IPS DF 4.7 (cell line): ENCODE measurements around the gene AURKB.

Experiments
- DNase-seq: peaks from one replicate; pipeline ENCODE4 v3.0.0-alpha.2; 2013; ENCODE audit warnings: low spot score; ENCODE audit errors: extremely low read depth

AURKB gene

DNA sequence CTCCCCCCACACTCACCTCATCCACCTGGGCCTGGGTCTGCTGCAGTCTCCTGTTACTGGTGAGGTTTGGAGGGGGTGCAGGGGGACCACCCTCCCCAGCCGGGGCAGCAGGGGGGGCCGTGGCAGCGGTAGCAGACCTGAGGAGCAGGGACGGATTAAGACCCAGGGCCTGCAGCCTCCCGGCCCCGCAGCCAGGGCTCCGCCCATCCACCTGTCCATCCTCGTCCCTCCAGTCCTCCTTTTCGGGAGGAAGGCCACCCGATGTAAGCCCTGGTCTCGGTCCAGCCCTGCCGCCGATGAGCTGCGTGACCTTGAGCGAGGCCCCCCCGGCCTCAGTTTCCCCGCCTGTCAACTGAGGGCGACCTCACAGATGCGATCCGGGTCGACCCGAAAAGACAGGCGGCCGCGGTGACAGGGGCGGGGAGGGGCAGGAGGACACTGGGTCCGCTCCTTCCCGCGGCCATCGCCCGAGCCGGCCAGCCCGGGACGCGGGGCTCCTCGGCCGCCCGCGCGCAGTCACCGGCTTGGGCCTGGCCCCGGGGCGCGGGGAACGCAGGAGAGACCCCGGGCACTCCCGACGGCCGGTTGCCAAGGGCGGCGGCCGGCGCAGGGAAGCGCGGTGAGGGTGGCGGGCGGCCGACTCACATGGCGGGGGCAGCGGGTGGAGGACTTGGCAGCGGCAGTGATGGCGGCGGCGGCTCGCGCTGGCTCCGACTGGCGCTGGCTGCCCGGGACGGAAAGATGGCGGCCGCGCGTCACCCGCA lies 48.0 kb downstream of the AURKB start, which contains the start of gene VAMP2:
VAMP2 (minus strand) TSS at position 716 of the 764 bp plus-strand sequence; CDS start at position 647, 69 bp downstream.
- no peak for DNase-seq

DNA sequence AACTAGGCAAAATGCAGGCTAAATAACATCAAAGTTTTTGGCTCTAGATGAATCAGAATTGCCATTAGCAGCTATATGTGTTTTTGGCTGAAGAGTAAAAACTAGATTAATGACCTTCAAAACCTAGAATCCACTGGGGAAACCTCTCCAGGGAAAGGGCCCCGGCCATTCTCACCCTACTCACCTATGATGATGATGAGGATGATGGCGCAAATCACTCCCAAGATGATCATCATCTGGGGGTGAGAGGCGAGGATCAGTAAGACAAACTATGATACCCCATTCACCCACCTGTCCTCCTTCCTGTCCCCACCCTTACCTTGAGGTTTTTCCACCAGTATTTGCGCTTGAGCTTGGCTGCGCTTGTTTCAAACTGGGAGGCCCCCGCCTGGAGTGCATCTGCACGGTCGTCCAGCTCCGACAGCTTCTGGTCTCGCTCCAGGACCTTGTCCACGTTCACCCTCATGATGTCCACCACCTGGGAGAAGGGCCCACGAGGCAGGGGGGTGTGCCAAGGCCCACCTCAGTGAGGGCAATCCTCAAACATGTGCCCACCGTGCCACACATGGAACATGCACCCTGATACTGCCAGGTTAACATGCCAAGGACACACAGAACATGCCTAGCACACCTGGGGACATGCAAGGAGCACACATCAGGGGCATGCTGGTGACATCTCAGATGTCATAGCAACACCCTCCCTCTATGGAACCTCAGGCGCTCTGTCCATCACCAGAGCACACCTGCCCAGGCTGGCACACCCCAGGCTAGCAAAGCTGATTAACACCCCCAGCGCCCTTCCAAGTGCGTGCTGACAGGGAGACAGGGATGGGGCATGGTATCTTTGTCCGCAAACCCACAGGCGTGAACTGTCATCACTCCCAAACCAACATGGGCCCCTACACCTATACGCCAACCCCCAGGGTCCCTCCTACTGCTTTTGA lies 48.8 kb downstream of the AURKB start:
- no peak for DNase-seq

DNA sequence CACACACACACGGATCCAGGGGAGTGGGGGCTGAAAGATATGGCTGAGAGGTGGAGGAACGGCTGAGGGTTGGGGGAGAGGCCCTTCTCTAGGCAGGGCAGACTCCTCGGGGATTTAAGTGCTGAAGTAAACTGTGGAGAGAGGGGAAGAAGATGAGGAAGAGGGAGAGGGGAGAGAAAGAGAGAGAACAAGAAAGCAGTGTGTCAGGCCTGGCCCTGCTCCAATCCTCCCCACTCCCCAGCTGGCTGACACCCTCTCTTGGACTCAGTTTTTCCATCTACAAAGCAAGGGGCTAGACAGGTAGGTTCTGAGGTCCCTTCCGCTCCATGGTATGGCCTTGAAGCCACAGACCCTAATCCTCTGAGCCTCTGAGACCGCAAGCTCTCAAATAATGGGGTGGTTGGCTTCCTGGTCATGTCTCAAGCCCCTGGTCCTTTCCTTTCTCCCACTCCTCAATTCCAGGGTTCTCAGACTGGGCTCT lies 49.6 kb downstream of the AURKB start:
- no peak for DNase-seq

DNA sequence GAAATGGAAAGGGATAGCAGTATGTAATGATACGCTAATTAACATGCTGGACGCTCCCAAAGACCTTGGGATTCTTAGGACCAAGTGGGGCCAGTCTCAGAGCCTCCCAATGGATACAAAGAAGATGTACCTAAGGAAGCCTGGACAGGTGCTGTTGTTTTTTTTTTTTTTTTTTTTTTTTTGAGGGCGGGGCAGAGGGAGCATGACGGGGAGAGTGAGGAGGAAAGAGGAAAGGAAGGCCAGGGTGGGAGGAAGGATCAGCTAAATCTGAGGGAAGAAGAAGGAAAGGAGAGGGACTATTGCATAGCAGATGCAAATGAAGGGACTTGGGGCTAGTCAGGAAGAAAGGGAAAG lies 50.2 kb downstream of the AURKB start:
- no peak for DNase-seq

DNA sequence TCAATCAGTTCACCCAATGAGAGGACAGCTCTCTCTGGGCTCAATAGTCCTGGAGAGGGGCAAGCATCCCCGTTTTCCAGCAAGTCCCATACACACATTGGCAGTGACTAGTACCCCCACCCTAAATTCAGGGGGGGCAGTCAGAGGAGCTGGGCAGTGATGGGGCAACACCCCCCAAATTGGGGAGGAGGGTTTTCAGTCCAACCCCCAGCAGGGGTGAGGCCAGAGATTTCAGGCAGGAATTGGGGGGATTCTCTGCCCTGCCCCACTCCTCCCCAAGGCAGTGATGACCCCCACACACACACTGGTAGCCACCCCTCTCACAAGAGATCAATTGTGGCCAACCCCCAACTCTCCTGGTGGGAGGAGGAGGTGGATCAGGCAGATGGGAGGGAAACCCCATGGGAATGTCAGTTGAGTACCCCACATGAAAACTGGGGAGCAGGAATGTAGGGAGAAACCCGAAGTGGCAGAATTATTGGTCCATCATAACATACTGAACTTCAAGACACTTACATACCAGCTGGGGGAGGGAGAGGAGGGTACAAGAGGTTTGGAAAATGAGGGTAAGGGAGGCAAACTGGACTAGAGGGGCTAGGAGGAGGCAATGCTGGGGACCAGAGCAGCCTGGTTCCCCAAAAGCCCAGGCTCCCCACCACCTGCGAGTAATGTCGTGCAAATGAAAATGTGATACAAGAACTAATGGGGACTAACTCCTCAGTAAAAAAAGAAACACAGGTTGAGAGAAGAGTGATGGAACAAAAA lies 50.7 kb downstream of the AURKB start:
- no peak for DNase-seq

DNA sequence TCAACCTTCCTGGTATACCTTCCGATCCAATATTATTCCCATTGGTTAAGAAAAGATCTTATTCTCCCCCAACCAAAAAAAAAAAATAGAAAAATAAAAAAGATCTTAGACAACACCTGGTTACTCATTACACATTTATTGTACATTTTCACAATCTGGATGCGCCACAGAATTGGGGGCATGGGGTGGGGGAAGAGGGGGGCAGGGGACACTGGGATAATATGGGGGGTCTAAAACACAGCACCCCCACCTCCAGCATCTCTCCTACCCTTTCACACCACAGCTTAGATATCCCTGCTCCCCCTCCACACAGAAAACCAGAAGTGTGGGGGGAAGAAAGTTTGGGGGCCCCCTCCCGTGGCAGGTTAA lies 51.4 kb downstream of the AURKB start:
- DNase-seq: no peak

DNA sequence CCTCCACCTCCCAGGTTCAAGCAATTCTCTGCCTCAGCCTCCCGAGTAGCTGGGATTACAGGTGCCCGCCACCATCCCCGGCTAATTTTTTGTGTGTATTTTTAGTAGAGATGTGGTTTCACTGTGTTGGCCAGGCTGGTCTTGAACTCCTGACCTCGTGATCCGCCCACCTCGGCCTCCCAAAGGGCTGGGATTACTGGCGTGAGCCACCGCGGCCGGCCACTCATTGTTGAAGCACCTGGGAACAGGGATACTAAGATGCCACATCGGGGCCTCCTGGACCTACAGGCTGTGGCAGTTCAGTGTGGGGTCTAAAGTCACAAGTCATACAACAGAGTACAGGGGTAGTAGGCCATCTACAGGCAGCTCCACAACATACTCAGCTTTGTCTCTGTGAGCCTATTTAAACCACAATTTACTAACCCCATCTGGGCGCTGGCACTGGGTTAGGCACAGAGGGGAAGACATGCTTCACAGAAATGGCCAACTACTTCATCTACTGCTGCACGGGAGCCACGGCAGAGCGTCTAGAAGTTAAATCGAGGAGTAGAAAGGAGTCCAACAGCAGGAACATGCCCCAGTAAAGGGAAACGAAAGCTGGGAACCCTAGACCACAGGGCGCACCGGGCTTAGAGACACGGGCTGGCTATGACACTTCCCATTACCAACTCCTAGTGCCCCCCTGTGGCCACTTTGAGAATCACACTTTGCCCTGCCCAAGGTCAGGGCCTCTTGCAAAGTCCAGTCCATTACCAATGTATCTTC lies 51.9 kb downstream of the AURKB start:
- no peak for DNase-seq

DNA sequence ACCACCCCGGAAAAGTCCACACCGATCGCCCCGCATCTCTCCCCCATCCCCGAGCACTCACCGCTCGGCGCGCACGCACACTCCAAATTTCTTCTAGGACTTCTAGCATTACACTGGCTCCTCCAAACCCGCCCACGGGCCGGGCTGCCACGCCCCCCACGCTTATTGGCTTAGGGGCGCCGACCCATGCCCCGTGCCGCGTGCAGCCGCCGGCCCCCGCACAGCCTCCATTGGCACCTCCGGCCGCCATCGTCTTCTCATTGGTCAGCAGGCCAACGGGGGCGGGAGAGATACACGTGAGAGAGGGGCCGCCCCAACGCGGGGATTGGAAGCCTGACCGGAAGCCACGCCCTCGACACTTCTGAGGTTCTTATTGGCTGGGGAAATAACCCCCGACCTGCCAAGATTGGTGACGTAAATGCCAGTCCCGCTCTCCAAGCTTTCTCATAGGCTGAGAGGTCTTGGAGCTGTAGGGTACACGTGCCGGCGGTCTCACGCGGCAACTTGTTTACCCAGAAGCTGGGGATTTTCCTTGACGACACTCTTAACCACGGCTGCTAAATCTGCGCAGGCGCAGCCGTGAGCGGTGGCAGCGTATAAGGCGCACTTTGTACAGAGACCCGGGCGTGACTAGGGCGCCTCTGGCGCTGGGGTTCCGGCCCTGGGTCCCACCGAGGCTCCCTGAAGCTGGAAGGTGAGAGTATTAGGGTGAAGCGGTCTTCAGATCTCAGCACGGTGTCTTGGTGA lies 54.0 kb downstream of the AURKB start:
- DNase-seq: no peak

DNA sequence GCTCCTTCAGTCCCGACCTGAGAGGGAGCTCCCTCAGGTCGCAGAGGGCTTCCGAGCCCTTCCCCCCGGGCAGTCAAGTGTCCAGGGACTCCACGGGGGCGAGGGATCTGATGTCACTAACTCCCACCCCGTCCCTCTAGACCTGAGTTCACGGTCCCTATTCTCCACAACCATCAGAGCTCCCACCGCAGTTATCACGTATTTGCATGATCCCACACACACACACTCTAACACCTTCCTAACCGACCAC lies 54.5 kb downstream of the AURKB start:
- no peak for DNase-seq

DNA sequence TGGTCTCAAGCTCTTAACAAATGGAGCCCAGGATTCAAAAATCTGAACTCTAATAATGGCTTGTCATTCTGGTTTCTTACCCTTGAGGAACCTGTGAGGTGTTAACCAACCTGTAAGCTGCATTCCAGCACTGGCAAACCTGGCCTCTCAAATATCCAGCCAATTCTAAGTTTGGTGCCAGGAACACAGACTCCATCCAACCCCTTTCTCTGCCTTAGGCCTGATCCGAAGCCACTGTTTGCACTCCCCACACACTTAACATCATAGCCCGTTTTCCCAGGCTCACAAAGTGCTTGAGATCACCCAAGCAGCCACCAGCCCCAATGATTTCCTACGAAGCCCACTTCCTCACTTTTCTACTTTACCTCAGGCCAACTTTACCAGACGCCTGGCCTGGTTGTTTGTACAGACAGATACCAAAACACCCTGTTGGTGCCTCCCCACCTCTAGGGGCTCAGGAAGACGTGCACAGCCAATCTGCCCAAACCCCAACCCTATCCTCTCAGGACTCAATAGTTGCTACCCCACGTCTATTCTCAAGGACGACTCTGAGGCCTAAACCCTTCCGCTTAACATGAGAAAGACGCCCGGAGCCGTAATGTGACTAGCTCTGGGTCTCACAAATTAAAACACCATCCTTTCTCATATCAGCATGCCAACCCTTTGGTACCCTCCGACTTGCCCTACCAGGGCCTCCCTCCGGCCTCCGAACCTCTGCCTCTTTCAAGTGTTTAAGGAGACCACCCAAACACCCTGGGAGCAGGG lies 55.0 kb downstream of the AURKB start:
- no peak for DNase-seq
